ENCODE measurements around the gene SUGCT. TPM values are rescaled to one million over a fixed set of nuclear protein-coding genes. Genes with fewer than 3 reads are reported as not detected.

The SUGCT gene
- total RNA-seq, 1 experiment from 2014 or later = not detected

DNA sequence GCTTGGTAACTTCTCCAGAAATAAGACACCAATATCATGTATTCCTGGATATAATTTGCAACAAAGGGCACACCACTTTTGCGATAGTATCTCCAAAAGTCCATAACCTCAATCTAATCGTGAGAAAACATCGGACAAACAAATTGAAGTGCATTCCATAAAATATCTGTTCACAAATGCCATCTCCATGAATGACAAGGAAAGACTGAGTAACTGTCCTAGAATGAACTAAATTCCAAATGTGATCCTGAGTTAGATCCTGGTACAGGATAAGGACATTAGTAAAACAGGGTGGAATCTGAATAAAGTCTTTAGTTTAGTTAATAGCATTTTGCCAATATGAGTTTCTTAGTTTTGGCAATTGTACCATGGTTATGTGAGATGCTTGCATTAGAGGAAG lies 384.2 kb downstream of the SUGCT start:
- DNase-seq (ENCODE audit: low spot score) = no peak

DNA sequence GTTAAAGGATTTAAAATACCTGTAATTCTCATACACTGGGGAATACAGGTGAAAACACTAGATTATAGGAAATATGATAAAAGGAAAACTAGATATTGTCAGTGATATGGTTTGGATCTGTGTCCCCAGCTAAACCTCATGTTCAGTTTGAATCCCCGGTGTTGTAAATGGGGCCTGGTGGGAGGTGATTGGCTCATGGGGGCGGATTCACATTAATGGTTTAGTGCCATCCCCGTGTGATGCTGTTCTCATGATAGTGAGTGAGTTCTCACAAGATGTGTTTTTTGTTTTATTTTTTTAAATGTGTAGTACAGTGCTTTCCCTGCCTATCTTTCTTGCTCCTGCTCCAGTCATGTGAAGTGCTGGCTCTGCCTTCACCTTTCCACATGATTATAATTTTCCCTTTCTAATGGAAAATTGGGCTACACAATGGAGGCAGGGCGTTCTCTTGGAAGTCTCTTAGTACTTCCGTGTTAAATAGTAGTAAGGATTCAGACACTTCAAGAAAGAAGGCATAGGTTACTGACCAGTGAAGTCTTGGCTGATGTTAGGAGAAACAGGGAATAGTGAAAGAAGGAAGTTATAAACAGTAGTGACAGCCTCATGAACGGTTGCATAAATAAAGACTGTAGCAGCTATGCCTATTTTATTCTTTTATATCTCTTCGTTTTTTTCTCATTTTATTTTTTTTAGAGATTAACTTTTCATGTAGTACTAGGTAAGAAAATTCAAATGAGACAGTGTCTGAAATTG lies 386.4 kb downstream of the SUGCT start:
- DNase-seq (ENCODE audit: low spot score) = no peak

DNA sequence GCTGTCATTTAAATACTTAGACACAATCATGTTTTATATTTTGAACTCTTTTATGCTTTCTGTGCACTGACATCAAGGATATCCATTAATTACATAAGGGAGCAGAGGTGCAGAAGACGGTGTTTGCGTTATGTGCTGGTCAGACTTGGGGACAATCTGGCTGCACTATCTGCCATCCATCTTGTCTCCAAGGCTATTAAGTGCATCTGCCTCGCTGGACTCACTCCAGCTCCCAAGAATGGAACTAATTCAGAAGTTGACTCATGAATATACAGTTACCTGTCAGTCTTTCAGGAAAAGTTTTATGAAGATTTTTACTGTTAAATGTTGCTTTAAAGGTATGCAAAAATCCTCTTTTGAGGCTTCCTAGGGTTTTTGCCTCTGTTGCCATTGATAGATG lies 391.0 kb downstream of the SUGCT start:
- no peak for DNase-seq (ENCODE audit: low spot score)

DNA sequence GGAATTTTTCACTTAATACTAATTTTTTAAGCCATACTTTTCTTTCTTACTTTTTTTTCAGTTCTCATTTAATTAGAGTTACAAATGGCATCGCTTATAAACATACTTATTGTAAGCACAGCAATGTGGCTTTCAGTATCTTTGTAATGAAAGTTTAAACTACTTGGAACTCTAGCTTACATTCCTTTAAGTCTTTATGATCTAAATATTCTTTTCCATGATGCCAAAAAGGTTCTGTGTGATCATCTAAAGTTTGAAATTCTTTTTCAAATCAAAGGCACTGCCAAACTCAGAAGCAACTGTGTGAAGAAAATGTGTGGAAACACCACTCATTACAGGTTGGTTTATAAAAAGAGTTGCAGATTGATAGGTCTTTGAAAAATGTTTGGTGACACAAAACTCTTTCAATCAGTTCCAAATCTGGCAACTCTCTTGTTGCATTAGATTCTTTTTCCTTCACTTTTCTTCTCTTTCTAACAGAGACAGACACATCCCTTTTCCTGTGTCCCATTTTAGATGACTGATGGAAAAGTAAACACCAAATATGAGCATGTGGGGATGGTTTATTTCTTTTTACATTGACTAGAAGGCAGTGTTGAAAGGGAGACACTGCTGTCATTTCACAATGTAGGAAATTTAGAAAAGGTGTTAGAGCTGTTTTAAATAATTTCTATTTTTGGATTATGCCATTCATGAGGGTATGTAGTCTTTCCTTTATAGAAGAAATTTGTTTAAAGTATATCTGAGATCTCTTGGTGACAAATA lies 392.3 kb downstream of the SUGCT start:
- DNase-seq (ENCODE audit: low spot score) = no peak

DNA sequence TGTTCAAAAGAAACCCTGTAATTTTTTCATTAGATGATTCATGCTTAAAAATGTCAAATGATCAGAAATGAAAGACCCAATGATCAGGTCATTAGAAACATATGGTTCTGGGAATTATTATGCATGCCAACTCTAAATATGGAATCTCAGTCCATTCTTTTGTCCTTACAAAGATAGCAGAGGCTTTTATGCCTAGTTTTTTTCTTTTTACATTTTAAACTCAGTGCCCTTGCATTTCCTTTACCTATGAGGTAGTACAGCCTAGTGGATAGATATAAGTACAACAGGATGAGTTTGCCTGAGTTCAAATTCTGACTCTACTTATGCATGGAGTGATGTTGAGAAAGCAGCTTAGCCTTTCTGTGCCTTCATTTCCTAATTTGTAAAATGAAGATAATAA lies 392.9 kb downstream of the SUGCT start:
- DNase-seq (ENCODE audit: low spot score) = no peak

DNA sequence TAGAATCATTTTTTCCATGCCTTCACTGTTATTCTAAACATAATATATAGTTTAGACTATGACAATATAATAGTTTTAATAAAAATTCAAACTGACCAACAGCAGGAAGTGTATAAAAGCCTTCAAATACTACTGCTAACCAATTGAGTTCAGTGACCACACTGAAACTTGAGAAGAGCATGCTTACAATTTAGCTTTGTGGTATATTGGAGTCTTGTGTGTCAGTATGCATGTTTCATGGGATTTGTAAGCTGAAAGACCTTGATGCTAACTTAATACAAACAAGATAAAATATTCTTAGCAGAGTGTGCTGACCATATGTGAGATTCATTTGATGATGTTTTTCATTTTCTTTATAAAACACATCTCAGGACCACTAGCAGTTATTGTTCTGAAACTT lies 395.5 kb downstream of the SUGCT start:
- DNase-seq (ENCODE audit: low spot score) = no peak

DNA sequence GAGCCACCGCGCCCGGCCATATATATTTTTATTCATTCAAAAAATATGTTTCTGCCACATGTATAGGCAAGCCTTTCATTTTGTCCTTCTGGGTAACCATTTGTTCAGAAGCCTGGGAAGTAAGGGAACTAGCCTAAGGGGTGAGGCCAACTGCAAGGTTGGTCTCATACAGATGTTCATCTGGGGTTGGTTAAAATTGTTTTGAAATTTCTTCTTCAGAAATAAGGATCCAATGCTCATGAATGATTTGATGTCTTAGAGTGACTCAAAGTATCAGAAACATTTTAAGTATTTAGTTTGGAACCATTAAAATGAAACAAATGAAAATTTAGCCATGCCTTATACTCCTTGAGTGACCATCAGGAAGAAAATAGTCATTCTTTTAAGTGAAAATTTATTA lies 397.2 kb downstream of the SUGCT start:
- DNase-seq (ENCODE audit: low spot score) = no peak

DNA sequence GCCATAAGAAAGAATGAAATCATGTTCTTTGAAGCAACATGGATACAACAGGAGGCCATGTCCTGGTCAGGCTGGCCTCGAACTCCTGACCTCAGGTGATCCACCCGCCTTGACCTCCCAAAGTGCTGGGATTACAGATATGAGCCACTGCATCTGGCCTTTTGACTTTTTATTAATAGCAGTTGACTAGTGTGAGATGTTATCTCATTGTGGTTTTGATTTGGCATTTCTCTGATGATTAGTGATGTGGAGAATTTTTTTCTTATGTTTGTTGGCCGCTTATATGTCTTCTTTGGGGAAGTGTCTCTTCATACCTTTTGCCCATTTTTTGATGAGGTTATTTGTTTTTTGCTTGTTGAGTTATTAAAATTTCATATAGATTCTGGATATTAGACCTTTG lies 400.9 kb downstream of the SUGCT start:
- no peak for DNase-seq (ENCODE audit: low spot score)

DNA sequence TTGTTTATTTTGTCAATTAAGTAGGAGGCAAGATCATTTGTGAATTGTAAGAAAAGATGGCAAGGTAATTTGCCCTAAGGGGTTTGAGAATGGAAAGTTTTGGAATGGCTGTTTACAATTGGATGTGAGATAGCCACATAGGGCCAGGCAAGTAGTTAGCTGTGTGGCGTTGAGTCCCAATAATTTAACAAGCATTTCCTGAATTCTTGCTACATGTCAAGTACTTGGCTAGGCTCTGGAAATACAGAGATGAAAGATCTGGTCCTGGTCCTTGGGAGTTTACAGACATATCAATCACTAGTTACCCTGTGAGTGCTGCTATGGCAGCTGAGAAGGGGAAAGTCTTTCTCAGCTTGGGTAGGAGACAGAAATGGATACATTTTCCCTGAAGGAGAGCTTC lies 401.6 kb downstream of the SUGCT start:
- DNase-seq (ENCODE audit: low spot score) = no peak

DNA sequence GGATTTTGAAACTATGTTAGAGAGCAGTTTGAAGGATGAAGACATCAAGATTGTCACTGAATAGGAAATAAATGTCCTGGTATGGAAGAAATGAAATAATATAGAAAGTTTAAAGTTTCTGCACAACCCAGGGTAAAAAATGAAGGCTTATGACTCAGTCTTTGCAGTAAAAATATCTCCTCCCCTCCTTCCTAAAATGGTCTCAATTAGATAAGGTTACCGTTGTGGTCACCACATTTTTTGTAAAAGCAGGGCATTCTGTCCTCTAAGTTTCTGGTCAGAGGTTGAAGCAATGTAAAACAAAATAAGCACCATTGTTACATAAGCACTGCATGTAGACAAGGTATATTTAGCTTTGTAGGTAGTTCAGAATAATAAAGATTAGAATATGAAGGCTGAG lies 403.5 kb downstream of the SUGCT start:
- DNase-seq (ENCODE audit: low spot score) = no peak

DNA sequence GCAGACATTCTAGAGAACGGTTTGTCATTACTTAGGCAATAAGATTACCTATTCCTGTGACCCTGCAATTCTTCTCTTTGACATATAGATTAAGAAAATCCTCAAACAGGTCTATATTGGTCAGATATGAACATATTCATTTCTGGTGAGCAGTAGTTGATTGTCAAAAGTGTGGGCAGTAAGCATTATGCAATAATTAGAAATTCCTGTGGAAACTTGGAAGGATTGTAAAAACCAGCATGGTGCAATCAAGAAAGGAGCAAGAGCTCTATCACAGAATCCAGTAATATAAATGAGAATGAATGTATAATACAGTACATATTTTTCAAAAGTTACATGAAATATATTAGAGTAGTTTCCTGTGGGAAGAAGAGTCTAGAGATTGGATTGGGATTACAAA lies 406.5 kb downstream of the SUGCT start:
- DNase-seq (ENCODE audit: low spot score) = no peak

DNA sequence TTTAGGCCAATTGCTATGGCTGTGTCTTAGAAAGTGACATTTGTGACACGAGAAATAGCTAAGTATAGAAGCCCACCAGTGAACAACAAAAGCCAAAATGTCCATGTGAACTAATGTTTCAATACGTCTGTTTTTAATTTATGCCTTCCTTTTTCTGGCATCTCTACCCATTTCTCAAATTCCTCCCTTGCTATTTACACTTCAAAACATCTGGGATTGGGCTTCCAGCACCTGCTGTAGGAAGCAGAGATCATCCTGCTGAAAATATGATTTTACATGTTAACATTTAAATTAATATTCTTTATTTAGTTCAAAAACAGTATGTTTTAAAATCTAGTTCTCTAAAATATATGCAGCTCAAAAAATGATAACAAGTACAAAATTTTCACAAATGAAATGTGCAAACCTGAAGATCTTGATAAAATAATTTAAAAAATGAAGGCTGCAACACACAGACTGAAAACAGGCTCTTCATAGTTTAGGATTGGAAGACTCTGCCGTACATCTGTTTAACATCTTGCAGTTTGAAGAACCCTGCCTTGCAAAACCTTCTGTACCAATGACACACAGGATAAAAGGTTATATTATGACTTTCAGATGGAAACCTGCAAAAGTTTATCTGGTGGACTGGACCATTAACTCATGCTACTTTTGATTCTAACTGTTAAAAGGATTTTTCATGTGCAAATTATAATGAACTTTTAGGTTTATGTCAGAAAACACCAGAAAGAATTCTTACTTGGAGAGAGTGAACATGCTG lies 408.4 kb downstream of the SUGCT start:
- no peak for DNase-seq (ENCODE audit: low spot score)

DNA sequence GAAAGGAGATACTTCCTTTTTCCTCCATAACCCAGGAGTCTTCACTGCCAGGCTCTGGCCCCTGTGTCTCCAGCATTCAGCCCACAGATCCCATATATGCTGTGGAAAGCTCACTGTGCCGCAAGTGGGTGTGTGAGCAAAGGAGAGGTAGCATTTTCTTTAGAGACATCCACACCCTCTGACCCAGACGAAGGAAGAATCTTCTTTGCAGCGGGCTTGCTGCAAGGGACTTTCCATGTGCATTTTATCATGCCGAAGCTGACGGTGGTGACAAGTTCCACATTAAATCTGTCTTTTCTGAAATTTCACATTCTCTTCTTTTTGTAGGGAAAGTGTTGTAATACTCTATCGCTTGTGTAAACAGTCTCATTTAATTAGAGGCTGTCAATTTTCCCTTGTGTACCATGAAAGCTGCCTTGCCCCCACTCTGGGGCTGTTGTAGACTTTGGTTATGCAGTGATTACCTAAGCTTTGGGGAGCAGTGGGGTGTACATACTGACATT lies 409.5 kb downstream of the SUGCT start:
- no peak for DNase-seq (ENCODE audit: low spot score)

DNA sequence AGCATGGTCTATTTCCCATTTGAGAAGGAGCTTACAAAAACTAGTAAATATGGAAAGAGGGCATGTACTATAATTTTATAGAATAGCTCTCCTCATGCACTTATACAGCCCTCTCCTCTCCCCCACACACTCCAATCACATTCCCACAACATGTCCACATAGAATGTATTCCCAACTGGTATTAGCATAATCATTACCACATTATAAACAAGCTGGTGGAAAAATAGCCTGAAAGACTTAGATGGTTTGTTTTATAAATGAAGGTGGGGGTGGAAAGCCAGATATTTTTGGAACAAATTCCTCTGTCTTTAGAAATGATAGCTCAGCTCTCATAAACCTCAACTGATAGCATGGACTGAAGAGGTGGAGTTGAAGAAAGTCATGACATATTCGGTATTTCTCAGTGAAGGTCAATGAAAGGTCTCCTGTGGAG lies 410.1 kb downstream of the SUGCT start:
- no peak for DNase-seq (ENCODE audit: low spot score)

DNA sequence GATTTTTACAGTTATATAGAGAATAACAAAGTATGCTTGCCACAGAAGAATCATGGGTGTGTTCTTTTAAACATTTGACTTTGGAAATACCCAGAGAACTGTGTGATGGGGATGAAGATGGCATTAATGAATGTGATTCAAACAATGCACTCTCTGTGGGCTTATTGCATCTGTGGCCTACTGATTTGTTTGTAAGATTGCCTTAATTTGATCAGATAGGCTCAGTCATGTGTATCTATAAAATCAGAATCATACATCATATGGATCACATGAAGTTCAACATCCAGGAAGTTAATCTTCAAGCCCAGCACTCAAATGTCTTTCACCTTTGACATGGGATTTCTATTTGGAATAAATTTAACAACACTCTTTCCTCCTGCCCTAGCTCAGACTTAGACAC lies 410.9 kb downstream of the SUGCT start:
- DNase-seq (ENCODE audit: low spot score) = no peak

DNA sequence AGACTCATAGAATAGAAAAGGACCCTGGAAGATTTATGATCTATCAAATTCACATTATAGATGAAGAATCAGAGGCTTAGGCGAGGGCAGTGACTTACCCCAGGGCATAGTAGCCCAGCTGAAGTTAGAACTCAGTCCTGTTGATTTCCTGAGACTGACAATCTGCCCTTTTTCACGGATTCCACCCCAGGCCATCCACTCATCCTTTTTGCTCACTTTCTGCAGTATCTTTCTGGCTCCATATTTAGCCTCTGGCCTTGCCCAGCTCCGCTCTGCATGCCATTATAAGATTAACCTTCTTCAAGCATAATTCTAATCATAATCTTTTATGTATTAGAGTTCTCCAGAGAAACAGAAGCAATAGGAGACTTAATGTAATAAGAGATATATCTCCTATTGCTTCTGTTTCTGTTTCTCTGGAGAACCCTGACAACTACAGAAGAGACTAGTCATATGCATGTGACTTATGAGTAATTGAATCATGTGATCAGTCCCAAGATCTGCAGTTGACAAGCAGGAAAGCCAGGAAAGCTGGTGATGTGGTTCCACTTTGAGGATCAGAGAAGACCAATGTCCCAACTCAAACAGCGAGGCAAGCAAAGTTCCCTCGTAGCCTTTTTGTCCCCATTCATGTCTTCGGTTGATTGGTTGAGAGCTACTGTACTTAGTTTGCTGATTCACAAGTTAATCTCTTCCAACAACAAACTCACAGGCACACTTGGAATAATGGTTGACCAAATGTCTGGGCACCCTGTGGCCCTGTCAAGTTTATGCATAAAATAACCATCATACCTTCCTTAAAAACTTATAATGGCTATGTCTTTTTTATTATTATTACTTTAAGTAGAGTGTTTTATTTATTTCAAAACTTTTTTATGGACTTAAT lies 412.1 kb downstream of the SUGCT start:
- DNase-seq (ENCODE audit: low spot score) = no peak

DNA sequence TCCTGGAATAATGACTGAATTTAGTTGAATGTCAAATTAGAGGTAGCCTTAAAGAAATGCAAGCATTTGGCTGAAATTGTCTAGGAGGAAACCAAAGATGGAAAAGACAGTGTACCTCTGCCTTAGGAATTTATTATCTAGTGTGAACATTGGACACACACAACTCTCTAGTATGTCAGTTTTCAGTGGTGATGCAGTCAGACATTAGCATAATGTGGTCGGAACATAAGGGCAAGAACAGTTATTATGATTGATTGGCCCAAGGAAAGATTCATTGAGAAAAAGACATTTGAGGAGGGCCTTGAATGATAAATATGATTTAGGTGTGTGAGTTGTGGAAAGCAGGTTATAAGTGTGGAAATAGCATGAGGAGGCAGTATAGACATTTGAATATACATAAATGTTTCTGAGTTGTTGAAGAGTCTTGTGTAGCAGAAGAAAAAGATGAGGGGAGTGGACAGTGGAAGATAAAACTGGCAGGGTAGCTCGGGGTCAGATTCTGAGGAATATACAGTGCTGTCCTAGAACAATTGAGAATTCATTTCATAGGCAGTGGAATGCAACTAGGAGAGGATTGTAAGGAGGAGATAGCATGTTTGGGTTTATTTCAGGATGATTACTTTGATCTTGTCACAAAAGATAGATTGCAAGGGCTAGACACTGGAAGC lies 414.7 kb downstream of the SUGCT start:
- DNase-seq (ENCODE audit: low spot score) = no peak

DNA sequence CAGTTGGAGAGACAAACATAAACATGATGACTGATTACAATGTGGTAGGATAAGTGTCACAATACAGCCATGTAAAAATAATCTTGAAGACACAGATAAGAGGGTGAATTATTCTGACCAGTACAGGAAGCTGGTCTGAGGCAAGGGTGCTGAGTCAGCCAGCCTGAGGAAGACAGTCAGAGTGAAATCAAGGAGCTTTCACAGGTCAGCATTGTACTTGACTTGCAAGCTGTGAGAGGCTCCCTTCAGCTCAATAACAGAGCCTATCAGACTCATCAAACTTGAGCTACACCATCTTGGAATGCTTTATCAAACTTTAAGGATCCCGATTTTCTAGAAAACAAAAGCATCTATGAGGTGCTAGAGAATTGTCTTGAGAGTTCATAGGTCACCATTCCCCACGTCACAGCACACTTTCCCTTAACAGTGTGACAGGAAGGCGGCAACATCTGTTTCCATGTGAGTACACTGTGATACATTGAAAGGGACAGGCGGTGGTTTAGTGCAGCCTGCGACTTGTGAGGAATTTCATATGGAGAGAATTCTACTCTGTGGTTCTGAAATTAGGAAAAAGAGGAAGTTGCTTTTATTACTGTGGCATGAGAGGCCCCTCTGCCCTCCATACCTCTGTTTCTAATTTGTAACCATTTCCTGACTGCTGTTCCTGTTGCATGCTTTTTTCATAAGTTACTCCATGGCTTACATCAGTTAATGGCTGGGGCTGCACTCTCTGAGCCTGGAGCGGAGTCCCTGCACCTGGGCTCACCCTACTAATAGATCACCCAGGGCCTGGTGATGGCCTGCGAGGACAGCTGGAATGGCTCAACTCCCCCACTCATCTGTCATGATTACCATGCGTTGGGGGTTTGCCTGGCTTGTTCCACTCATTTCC lies 417.1 kb downstream of the SUGCT start:
- DNase-seq (ENCODE audit: low spot score) = no peak

DNA sequence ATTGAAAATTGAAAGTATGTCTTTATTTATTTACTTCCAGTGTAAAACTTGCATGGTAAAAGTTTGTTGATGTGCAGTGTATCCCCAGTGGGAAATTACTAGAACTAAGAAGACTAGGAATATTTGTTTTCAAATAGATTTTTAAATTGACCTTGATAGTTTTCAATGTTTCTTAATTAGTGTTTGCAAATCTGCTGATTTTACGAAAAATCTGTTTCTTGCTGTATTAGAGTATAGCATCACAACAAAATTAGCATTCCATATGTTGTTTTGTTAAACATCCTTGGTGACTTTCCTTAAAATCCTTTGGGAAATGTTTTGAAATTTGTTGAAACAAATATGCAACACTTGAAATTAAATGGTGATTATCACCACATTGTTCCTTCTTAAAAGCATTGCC lies 425.9 kb downstream of the SUGCT start:
- DNase-seq (ENCODE audit: low spot score) = no peak

DNA sequence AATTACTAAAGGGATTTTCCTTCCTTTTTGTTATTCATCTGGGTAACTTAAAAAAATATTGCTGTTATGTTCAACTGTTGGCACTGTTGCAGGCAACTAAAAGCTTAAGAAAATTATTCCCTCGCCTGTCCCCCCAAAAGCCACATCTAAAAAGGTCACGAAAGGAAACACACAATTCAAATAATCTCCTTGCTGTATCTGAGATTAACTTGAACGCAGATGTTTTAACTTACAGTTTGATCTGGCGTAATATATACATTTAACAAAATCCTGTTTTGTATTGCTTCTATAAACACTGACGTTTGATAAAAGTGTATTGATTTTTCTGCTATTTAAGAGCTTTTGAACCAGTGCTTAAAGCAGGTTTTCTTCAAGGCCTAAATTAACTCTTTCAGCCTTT lies 432.1 kb downstream of the SUGCT start:
- DNase-seq (ENCODE audit: low spot score) = no peak

All from HT-29 (cell line).